WTC11 (cell line): ENCODE measurements around the gene PDE6B.

Experiments used
- ETV6 ChIP-seq: sonication (generic); formaldehyde crosslinking; IDR thresholded peaks from 2 replicates; pipeline ENCODE4 v1.8.1; 2022; ENCODE audit warnings: mild to moderate bottlenecking, missing genetic modification reagents
- GABPB1 ChIP-seq: sonication (generic); formaldehyde crosslinking; IDR thresholded peaks from 2 replicates; pipeline ENCODE4 v1.8.1; 2023; ENCODE audit warnings: mild to moderate bottlenecking, missing genetic modification reagents
- TEAD1 ChIP-seq: sonication (generic); formaldehyde crosslinking; IDR thresholded peaks from 2 replicates; pipeline ENCODE4 v1.8.0; 2022; ENCODE audit warnings: mild to moderate bottlenecking, missing genetic modification reagents
- ZNF138 ChIP-seq: sonication (generic); formaldehyde crosslinking; conservative IDR thresholded peaks from 2 replicates; pipeline ENCODE4 v1.8.1; 2022; ENCODE audit warnings: mild to moderate bottlenecking, moderate library complexity, missing genetic modification reagents
- TF ChIP-seq, protein P1 (sequence below): sonication (generic); formaldehyde crosslinking; IDR thresholded peaks from 2 replicates; pipeline ENCODE4 v1.8.1; 2023; ENCODE audit warnings: mild to moderate bottlenecking, missing genetic modification reagents, moderate library complexity
- TF ChIP-seq, protein P2 (sequence below): fragments of 200-600 bp; IDR thresholded peaks from 2 replicates; pipeline ENCODE4 v1.8.0; 2022; ENCODE audit warnings: antibody characterized with exemption
- TF ChIP-seq, protein P3 (sequence below): sonication (generic); formaldehyde crosslinking; IDR thresholded peaks from 2 replicates; pipeline ENCODE4 v1.8.0; 2023; ENCODE audit warnings: missing genetic modification reagents, mild to moderate bottlenecking, borderline replicate concordance
- TF ChIP-seq, protein P4 (sequence below): sonication (generic); formaldehyde crosslinking; conservative IDR thresholded peaks from 2 replicates; pipeline ENCODE4 v1.8.1; 2023; ENCODE audit warnings: mild to moderate bottlenecking, low read depth, missing genetic modification reagents, moderate library complexity
- TF ChIP-seq, protein P5 (sequence below): sonication (generic); formaldehyde crosslinking; IDR thresholded peaks from 2 replicates; pipeline ENCODE4 v1.8.0; 2022; ENCODE audit warnings: mild to moderate bottlenecking, missing genetic modification reagents
- TF ChIP-seq, protein P6 (sequence below): sonication (generic); formaldehyde crosslinking; IDR thresholded peaks from 2 replicates; pipeline ENCODE4 v1.8.1; 2022; ENCODE audit warnings: low read depth, missing genetic modification reagents, borderline replicate concordance

DNA sequence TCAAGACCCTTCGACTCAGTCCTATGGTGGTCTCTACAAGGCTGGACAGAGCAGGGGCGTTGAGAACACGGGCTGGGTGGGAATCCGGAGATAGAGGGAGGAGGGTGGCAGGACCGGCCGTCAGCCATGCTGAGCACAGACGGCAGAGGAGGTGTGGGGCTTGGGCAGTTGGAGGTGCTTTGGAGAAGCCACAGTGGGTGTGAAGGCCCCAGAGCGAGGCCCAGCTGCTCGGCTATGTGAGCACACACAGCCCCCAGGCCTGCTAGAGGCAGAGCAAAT is 4.2 kb downstream of the PDE6B start:
- TF ChIP-seq, protein P1, sequence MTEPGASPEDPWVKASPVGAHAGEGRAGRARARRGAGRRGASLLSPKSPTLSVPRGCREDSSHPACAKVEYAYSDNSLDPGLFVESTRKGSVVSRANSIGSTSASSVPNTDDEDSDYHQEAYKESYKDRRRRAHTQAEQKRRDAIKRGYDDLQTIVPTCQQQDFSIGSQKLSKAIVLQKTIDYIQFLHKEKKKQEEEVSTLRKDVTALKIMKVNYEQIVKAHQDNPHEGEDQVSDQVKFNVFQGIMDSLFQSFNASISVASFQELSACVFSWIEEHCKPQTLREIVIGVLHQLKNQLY (CRISPR knock-in tag): no peak
- TF ChIP-seq, protein P2, sequence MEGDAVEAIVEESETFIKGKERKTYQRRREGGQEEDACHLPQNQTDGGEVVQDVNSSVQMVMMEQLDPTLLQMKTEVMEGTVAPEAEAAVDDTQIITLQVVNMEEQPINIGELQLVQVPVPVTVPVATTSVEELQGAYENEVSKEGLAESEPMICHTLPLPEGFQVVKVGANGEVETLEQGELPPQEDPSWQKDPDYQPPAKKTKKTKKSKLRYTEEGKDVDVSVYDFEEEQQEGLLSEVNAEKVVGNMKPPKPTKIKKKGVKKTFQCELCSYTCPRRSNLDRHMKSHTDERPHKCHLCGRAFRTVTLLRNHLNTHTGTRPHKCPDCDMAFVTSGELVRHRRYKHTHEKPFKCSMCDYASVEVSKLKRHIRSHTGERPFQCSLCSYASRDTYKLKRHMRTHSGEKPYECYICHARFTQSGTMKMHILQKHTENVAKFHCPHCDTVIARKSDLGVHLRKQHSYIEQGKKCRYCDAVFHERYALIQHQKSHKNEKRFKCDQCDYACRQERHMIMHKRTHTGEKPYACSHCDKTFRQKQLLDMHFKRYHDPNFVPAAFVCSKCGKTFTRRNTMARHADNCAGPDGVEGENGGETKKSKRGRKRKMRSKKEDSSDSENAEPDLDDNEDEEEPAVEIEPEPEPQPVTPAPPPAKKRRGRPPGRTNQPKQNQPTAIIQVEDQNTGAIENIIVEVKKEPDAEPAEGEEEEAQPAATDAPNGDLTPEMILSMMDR: no peak
- TF ChIP-seq, protein P3, sequence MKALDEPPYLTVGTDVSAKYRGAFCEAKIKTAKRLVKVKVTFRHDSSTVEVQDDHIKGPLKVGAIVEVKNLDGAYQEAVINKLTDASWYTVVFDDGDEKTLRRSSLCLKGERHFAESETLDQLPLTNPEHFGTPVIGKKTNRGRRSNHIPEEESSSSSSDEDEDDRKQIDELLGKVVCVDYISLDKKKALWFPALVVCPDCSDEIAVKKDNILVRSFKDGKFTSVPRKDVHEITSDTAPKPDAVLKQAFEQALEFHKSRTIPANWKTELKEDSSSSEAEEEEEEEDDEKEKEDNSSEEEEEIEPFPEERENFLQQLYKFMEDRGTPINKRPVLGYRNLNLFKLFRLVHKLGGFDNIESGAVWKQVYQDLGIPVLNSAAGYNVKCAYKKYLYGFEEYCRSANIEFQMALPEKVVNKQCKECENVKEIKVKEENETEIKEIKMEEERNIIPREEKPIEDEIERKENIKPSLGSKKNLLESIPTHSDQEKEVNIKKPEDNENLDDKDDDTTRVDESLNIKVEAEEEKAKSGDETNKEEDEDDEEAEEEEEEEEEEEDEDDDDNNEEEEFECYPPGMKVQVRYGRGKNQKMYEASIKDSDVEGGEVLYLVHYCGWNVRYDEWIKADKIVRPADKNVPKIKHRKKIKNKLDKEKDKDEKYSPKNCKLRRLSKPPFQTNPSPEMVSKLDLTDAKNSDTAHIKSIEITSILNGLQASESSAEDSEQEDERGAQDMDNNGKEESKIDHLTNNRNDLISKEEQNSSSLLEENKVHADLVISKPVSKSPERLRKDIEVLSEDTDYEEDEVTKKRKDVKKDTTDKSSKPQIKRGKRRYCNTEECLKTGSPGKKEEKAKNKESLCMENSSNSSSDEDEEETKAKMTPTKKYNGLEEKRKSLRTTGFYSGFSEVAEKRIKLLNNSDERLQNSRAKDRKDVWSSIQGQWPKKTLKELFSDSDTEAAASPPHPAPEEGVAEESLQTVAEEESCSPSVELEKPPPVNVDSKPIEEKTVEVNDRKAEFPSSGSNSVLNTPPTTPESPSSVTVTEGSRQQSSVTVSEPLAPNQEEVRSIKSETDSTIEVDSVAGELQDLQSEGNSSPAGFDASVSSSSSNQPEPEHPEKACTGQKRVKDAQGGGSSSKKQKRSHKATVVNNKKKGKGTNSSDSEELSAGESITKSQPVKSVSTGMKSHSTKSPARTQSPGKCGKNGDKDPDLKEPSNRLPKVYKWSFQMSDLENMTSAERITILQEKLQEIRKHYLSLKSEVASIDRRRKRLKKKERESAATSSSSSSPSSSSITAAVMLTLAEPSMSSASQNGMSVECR (CRISPR knock-in tag): no peak
- TF ChIP-seq, protein P4, sequence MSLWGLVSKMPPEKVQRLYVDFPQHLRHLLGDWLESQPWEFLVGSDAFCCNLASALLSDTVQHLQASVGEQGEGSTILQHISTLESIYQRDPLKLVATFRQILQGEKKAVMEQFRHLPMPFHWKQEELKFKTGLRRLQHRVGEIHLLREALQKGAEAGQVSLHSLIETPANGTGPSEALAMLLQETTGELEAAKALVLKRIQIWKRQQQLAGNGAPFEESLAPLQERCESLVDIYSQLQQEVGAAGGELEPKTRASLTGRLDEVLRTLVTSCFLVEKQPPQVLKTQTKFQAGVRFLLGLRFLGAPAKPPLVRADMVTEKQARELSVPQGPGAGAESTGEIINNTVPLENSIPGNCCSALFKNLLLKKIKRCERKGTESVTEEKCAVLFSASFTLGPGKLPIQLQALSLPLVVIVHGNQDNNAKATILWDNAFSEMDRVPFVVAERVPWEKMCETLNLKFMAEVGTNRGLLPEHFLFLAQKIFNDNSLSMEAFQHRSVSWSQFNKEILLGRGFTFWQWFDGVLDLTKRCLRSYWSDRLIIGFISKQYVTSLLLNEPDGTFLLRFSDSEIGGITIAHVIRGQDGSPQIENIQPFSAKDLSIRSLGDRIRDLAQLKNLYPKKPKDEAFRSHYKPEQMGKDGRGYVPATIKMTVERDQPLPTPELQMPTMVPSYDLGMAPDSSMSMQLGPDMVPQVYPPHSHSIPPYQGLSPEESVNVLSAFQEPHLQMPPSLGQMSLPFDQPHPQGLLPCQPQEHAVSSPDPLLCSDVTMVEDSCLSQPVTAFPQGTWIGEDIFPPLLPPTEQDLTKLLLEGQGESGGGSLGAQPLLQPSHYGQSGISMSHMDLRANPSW (CRISPR knock-in tag): no peak
- TF ChIP-seq ETV6 (CRISPR knock-in tag): no peak
- TF ChIP-seq, protein P5, sequence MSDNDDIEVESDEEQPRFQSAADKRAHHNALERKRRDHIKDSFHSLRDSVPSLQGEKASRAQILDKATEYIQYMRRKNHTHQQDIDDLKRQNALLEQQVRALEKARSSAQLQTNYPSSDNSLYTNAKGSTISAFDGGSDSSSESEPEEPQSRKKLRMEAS (CRISPR knock-in tag): no peak
- TF ChIP-seq, protein P6, sequence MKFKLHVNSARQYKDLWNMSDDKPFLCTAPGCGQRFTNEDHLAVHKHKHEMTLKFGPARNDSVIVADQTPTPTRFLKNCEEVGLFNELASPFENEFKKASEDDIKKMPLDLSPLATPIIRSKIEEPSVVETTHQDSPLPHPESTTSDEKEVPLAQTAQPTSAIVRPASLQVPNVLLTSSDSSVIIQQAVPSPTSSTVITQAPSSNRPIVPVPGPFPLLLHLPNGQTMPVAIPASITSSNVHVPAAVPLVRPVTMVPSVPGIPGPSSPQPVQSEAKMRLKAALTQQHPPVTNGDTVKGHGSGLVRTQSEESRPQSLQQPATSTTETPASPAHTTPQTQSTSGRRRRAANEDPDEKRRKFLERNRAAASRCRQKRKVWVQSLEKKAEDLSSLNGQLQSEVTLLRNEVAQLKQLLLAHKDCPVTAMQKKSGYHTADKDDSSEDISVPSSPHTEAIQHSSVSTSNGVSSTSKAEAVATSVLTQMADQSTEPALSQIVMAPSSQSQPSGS (CRISPR knock-in tag): no peak
- no peak for TF ChIP-seq TEAD1 (CRISPR knock-in tag)
- no peak for TF ChIP-seq GABPB1 (CRISPR knock-in tag)
- TF ChIP-seq ZNF138: no peak
